Tibial artery (tissue), 4 donors: ENCODE measurements around the gene F7.
"Not testable (repeated sequence)": the region's sequence is repeated elsewhere in the genome, so short reads cannot be mapped to it uniquely, and the experiment has no call there.

ENCODE experiments used
- DNase-seq, 2 donors: peaks; one replicate each; pipeline ENCODE4 v3.0.0-alpha.2; 2019
- H3K27ac ChIP-seq, 2 donors: fragments of 200-600 bp; sonication (generic) in 1 of 2; 1 replicate in 1 of 2; 2 replicates in 1 of 2; pipeline ENCODE4 v1.5.1; 2018 to 2019; ENCODE audit warnings: mild to moderate bottlenecking in 1 of 2
- H3K27me3 ChIP-seq, 2 donors: fragments of 200-600 bp; sonication (generic) in 1 of 2; one replicate each; pipeline versions ENCODE4 v1.5.1 to v1.6.0; 2016 to 2019
- H3K36me3 ChIP-seq, 3 donors: fragments of 200-600 bp; sonication (generic) in 2 of 3; one replicate each; pipeline ENCODE4 v1.5.1; 2016 to 2019; ENCODE audit warnings: mild to moderate bottlenecking in 2 of 3
- H3K4me1 ChIP-seq, 4 donors: fragments of 200-600 bp; sonication (generic) in 2 of 4; 1 replicate in 3 of 4; 2 replicates in 1 of 4; pipeline ENCODE4 v1.5.1; 2016 to 2019
- H3K4me3 ChIP-seq, 2 donors: fragments of 200-600 bp; sonication (generic) in 1 of 2; 1 replicate in 1 of 2; 2 replicates in 1 of 2; pipeline ENCODE4 v1.5.1; 2018 to 2019; ENCODE audit warnings: mild to moderate bottlenecking in 2 of 2
- H3K9me3 ChIP-seq, 3 donors: fragments of 200-600 bp; sonication (generic) in 1 of 3; one replicate each; pipeline ENCODE4 v1.5.1; 2016 to 2019
- CTCF ChIP-seq, 2 experiments: fragments of 200-600 bp in 1 of 2; fragments of 450-650 bp in 1 of 2; IDR thresholded peaks; one replicate each; pipeline ENCODE4 v1.5.1; 2017 to 2019; ENCODE audit warnings: antibody characterized with exemption in 2 of 2, mild to moderate bottlenecking in 1 of 2, moderate library complexity in 1 of 2
- intact Hi-C: fragments of 100-400 bp; cut with DNase I; formaldehyde crosslinking; loops from one replicate; pipeline ENCODE4 v1.15.0; 2023; ENCODE audit warnings: low total_unique reads

Gene F7

GRCh38 chr13:113097651-113098050 lies 7.9 kb upstream of the F7 start:
- no peaks in the 10 kb centered on the region for H3K4me1 ChIP-seq
- intact Hi-C loops, result no loop called here
- H3K36me3 ChIP-seq, result peaks cover 0 to 37% (median 3%) of the 10 kb centered on the region in 3 donors
- H3K27me3 ChIP-seq, result peaks cover 0 to 10% of the 10 kb centered on the region in 2 donors
- H3K27ac ChIP-seq, result no peak overlapping the region
- DNase-seq, result no peak
- no peak overlapping the region for H3K4me3 ChIP-seq
- TF ChIP-seq CTCF (IDR thresholded peaks at IDR 0.05), result no peak
- no peaks in the 10 kb centered on the region for H3K9me3 ChIP-seq

- Histone ChIP-seq H3K4me1 (no peaks in the 10 kb centered on the region), H3K27ac (no peak overlapping the region), H3K27me3 (peaks cover 0 to 10% of the 10 kb centered on the region in 2 donors), H3K36me3 (peaks cover 0 to 36% (median 3%) of the 10 kb centered on the region in 3 donors), H3K9me3 (no peaks in the 10 kb centered on the region), H3K4me3 (no peak overlapping the region)
- no peak for DNase-seq
- TF ChIP-seq CTCF (IDR thresholded peaks at IDR 0.05), result no peak
- intact Hi-C loops, result no loop called here
These were observed 7.3 kb upstream of the F7 start for GRCh38 chr13:113098162-113098732.

GRCh38 chr13:113099142-113099541 lies 6.4 kb upstream of the F7 start:
- intact Hi-C loops, result no loop called here

GRCh38 chr13:113102302-113102701 lies 3.3 kb upstream of the F7 start:
- H3K4me3 ChIP-seq, H3K36me3 ChIP-seq, H3K27ac ChIP-seq, DNase-seq, H3K4me1 ChIP-seq, intact Hi-C loops, H3K9me3 ChIP-seq: not testable (repeated sequence)
- H3K27me3 ChIP-seq, result peaks cover 0 to 21% of the 10 kb centered on the region in 2 donors

More at GRCh38 chr13:113099142-113099541, 6.4 kb upstream of the F7 start:
- no peaks in the 10 kb centered on the region for H3K9me3 ChIP-seq
- no peak overlapping the region for H3K27ac ChIP-seq
- no peaks in the 10 kb centered on the region for H3K4me1 ChIP-seq
- DNase-seq, result no peak
- H3K36me3 ChIP-seq, result peaks cover 0 to 36% (median 3%) of the 10 kb centered on the region in 3 donors
- H3K4me3 ChIP-seq, result no peak overlapping the region
- peaks cover 0 to 16% of the 10 kb centered on the region in 2 donors for H3K27me3 ChIP-seq
- no peak for TF ChIP-seq CTCF (IDR thresholded peaks at IDR 0.05)

- Histone ChIP-seq H3K4me1 (no peaks in the 10 kb centered on the region), H3K9me3 (no peaks in the 10 kb centered on the region), H3K4me3 (no peak overlapping the region), H3K27me3 (peaks cover 0 to 21% of the 10 kb centered on the region in 2 donors), H3K36me3 (peaks cover 0 to 8% (median 0%) of the 10 kb centered on the region in 3 donors), H3K27ac (no peak overlapping the region)
- intact Hi-C loops, result no loop called here
- no peak for DNase-seq
- TF ChIP-seq CTCF (IDR thresholded peaks at IDR 0.05), result no peak
These were observed 2.9 kb upstream of the F7 start for GRCh38 chr13:113102727-113103126.

- Histone ChIP-seq H3K27ac (no peak overlapping the region), H3K4me3 (no peak overlapping the region), H3K9me3 (no peaks in the 10 kb centered on the region), H3K4me1 (no peaks in the 10 kb centered on the region), H3K27me3 (peaks cover 0 to 21% of the 10 kb centered on the region in 2 donors), H3K36me3 (peaks cover 0 to 1% (median 0%) of the 10 kb centered on the region in 3 donors)
- intact Hi-C loops, result no loop called here
- TF ChIP-seq CTCF (IDR thresholded peaks at IDR 0.05), result no peak
- DNase-seq, result no peak
These were observed 1.9 kb upstream of the F7 start for GRCh38 chr13:113103646-113104045.
